ENCODE data around the gene ESRRA. TPM values are rescaled to one million over a fixed set of nuclear protein-coding genes. Genes with fewer than 3 reads are reported as not detected.

Gene ESRRA
- total RNA-seq, 1 experiment from 2014 or later: 16.0 TPM

DNA sequence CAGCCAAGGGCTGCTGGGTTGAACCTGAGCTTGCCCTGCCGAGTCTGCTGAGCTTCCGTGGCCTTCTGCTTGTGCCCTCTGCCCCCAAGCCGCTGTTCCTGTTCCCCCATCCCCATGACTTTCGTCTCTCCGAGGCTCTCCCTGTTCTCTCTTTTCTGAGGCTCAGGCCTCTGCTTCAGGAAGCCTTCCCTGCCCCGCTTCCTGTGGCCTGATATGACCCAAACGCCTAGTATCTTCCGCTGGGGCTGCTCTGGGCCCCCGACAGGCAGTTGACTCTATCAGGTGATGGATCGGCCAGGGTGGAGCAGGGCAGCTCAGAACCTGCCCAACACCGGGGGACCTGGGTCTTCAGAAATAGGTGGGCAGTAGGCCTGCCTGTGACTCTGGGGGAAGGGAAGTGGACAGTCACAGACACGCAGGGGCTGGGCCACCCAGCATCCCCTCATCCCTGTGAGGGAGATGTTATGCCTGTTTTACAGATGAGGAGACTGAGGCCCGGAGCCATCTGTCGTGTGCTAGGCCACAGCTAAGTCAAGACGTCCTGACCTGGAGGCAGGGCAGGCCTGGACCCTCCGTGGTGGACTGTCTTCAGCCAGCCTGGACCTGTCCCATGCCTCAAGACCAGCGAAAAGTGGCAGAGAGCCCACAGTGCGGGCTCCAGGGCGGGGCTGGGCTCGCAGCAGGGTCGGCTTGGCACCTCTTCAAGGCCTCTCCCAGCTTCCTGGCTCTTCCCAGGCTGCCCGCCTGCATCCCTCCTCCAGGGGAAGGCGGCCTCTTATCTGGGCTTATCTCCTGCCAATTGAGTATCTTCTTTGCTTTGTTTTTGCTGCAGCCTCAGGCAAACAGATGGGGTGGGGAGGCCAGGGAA is 37.1 kb upstream of the ESRRA start:
- DNase-seq: no peak
- peak overlapping the region; percentile 90 for H3K9ac ChIP-seq (ENCODE audit: low read length)
- H3K9me2 ChIP-seq (replicated peaks; ENCODE audit: insufficient read depth, low read length): no peaks in the 10 kb centered on the region
- H3K4me1 ChIP-seq (ENCODE audit: low read length): peaks cover 33% of the 10 kb centered on the region
- H3K27ac ChIP-seq (ENCODE audit: low read length): peak overlapping the region; percentile 82; the same call in 1 of the 2 replicates
- H3K4me2 ChIP-seq (ENCODE audit: low read depth, low read length, poor library complexity, severe bottlenecking): peak overlapping the region; percentile 92
- peaks cover 12% of the 10 kb centered on the region for H3K79me2 ChIP-seq (ENCODE audit: low read length)
- H3K9me3 ChIP-seq (ENCODE audit: low read length): no peaks in the 10 kb centered on the region
- H3K36me3 ChIP-seq (ENCODE audit: insufficient read depth, low read length): no peaks in the 10 kb centered on the region
- H3K27me3 ChIP-seq (ENCODE audit: low read length): no peaks in the 10 kb centered on the region
- no peaks in the 10 kb centered on the region for H4K20me1 ChIP-seq (ENCODE audit: insufficient read depth, low read depth, low read length)
- peak overlapping the region; percentile 85 for H3K4me3 ChIP-seq (ENCODE audit: low read length)
- H2AFZ ChIP-seq (ENCODE audit: low read length): no peak overlapping the region

DNA sequence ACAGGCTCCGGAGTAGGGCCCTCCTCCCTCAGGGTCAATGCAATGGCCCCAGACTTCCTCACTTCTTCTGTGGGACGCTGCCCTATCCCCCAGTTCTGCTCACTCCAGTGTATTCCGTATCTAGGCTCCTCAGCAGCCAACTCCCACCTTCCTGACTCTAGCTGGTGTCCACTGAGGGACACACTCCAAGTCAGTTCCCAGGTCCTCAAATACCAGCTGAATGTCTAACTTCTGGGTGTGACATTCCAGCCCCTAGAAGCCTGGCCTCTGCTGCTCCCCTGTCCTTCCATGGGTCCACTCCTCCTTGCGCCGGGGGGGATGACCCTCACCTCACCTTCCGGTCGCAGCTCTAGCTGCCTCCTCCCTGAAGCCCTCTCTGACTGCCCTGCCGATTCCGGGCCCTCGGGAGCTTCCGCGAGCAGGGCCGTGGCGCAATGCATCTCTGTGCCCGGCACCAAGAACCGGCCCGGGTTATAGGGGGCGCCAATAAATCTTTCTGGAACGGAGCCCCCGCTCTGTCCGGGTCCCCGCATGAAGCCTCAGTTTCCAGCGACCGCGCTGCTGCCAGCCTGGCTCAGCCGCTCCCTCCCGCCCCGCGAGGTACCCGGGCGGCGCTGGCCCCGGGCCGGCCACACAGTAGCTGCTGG is 36.3 kb upstream of the ESRRA start:
- Histone ChIP-seq H2AFZ (ENCODE audit: low read length) (peak overlapping the region; percentile 21; the same call in 1 of the 2 replicates), H3K79me2 (ENCODE audit: low read length) (peaks cover 12% of the 10 kb centered on the region), H3K4me2 (ENCODE audit: low read depth, low read length, poor library complexity, severe bottlenecking) (peak overlapping the region; percentile 92), H3K27ac (ENCODE audit: low read length) (peak overlapping the region; percentile 82), H3K9me3 (ENCODE audit: low read length) (no peaks in the 10 kb centered on the region), H3K9me2 (replicated peaks; ENCODE audit: insufficient read depth, low read length) (no peaks in the 10 kb centered on the region), H3K9ac (ENCODE audit: low read length) (peak overlapping the region; percentile 90), H4K20me1 (ENCODE audit: insufficient read depth, low read depth, low read length) (no peaks in the 10 kb centered on the region), H3K4me3 (ENCODE audit: low read length) (peak overlapping the region; percentile 85), H3K4me1 (ENCODE audit: low read length) (peaks cover 33% of the 10 kb centered on the region), H3K36me3 (ENCODE audit: insufficient read depth, low read length) (no peaks in the 10 kb centered on the region), H3K27me3 (ENCODE audit: low read length) (no peaks in the 10 kb centered on the region)
- peak; percentile 85 for DNase-seq

DNA sequence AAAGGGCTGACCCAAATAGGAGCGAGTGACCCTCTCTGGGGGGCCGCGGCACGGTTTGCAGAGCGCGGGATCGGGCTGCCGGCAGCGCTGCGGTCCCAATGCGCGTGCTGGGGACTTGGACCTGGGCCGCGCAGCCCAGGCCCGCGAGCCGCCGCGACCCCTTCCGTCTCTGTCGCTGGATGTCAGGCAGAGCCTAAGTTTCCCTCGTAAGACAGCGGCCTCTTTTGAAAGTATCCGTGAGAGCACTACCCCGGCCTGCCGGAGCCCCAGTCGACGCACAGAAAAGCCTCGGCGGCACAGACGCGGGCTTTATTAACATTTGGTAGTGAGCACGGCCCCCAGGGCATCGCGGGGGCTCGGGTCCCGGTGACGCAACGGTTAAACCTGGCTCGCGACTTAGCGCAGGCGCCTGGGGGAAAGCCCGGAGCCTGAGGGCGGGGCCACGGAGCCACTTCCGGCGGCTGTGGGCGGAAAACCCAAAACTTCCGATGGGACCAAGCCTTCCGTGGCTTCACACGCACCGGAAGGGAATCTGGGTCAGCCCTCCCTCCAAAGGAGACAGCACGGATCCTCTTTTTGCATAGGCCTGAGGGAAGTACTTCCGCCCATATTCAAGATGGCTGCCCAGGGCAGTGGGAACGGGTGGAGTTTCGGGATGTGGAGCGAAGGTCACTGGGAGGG is 35.6 kb upstream of the ESRRA start:
- Histone ChIP-seq H3K4me2 (ENCODE audit: low read depth, low read length, poor library complexity, severe bottlenecking) (peak overlapping the region; percentile 92), H4K20me1 (ENCODE audit: insufficient read depth, low read depth, low read length) (no peaks in the 10 kb centered on the region), H3K27ac (ENCODE audit: low read length) (peak overlapping the region; percentile 83), H3K4me3 (ENCODE audit: low read length) (peak overlapping the region; percentile 85), H3K9ac (ENCODE audit: low read length) (peak overlapping the region; percentile 90), H2AFZ (ENCODE audit: low read length) (peak overlapping the region; percentile 21; the same call in 1 of the 2 replicates), H3K9me3 (ENCODE audit: low read length) (no peaks in the 10 kb centered on the region), H3K79me2 (ENCODE audit: low read length) (peaks cover 12% of the 10 kb centered on the region), H3K27me3 (ENCODE audit: low read length) (no peaks in the 10 kb centered on the region), H3K36me3 (ENCODE audit: insufficient read depth, low read length) (no peaks in the 10 kb centered on the region), H3K9me2 (replicated peaks; ENCODE audit: insufficient read depth, low read length) (no peaks in the 10 kb centered on the region), H3K4me1 (ENCODE audit: low read length) (peaks cover 33% of the 10 kb centered on the region)
- DNase-seq: peak; percentile 99

DNA sequence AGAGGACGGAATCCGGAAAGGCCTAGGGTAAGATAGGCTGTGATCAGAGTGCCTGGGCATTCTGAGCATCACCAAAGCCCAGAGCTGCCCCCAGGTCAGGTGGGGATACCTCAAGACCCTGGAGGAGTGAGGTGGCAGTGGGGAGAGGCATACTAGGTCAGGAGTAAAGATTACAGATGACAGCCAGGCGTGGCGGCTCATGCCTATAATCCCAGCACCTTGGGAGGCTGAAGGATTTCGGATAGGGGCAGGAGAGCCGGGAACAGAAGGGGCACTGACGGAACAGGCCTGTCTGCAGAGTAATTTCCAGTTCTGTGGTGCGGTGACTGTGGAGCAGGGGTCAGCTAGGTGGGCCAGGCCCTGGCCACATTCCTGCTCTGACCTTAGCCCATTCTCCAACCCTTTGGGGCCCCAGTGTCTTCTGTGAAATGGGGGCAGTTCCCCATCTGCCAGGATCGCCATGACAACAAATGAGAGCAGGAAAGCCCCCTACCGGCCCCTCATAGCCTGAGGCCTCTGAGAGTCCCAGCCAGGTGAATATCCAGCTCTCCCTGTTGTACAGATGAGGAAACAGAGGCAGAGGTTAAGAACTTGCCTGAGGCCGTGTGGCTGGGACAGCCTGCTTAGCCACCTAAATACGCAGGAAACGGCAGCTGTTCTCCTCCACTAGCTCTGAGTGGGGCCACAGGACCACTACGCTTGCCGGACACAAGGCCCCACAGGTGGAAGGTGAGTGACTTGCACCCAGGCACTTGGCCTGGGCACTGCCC is 30.1 kb upstream of the ESRRA start:
- H3K36me3 ChIP-seq (ENCODE audit: insufficient read depth, low read length): no peaks in the 10 kb centered on the region
- H3K4me2 ChIP-seq (ENCODE audit: low read depth, low read length, poor library complexity, severe bottlenecking): no peak overlapping the region
- no peak overlapping the region for H2AFZ ChIP-seq (ENCODE audit: low read length)
- H3K9me3 ChIP-seq (ENCODE audit: low read length): no peaks in the 10 kb centered on the region
- H3K9ac ChIP-seq (ENCODE audit: low read length): no peak overlapping the region
- H3K27ac ChIP-seq (ENCODE audit: low read length): no peak overlapping the region
- H4K20me1 ChIP-seq (ENCODE audit: insufficient read depth, low read depth, low read length): no peaks in the 10 kb centered on the region
- H3K79me2 ChIP-seq (ENCODE audit: low read length): peaks cover 6% of the 10 kb centered on the region; the same call in 1 of the 2 replicates
- H3K9me2 ChIP-seq (replicated peaks; ENCODE audit: insufficient read depth, low read length): no peaks in the 10 kb centered on the region
- H3K4me3 ChIP-seq (ENCODE audit: low read length): no peak overlapping the region
- no peaks in the 10 kb centered on the region for H3K27me3 ChIP-seq (ENCODE audit: low read length)
- peaks cover 12% of the 10 kb centered on the region for H3K4me1 ChIP-seq (ENCODE audit: low read length)
- no peak for DNase-seq

DNA sequence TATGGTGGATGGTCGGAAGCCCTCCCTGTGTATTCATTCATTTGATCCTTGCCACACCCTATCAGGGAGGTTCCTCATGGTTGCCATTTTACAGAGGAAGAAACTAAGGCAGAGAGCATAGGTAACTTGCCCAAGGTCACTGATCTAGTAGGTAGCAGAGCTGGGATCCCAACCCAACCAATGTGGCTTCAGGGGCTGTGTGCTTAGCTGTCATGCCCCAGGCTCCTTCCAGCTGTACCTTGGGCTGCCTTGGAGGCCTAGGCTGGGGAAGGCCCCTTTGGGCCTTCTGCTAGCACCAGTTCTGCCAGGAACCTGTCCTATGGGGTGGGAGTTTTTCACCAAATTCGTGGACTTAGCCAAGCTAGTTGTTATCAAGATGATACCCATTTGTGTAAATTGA is 29.5 kb upstream of the ESRRA start:
- H4K20me1 ChIP-seq (ENCODE audit: insufficient read depth, low read depth, low read length): no peaks in the 10 kb centered on the region
- H3K4me1 ChIP-seq (ENCODE audit: low read length): peaks cover 12% of the 10 kb centered on the region
- no peak overlapping the region for H3K4me2 ChIP-seq (ENCODE audit: low read depth, low read length, poor library complexity, severe bottlenecking)
- DNase-seq: no peak
- no peak overlapping the region for H3K4me3 ChIP-seq (ENCODE audit: low read length)
- no peak overlapping the region for H3K27ac ChIP-seq (ENCODE audit: low read length)
- H3K27me3 ChIP-seq (ENCODE audit: low read length): no peaks in the 10 kb centered on the region
- no peak overlapping the region for H2AFZ ChIP-seq (ENCODE audit: low read length)
- no peaks in the 10 kb centered on the region for H3K9me3 ChIP-seq (ENCODE audit: low read length)
- no peak overlapping the region for H3K9ac ChIP-seq (ENCODE audit: low read length)
- no peaks in the 10 kb centered on the region for H3K9me2 ChIP-seq (replicated peaks; ENCODE audit: insufficient read depth, low read length)
- peaks cover 6% of the 10 kb centered on the region; the same call in 1 of the 2 replicates for H3K79me2 ChIP-seq (ENCODE audit: low read length)
- H3K36me3 ChIP-seq (ENCODE audit: insufficient read depth, low read length): no peaks in the 10 kb centered on the region

DNA sequence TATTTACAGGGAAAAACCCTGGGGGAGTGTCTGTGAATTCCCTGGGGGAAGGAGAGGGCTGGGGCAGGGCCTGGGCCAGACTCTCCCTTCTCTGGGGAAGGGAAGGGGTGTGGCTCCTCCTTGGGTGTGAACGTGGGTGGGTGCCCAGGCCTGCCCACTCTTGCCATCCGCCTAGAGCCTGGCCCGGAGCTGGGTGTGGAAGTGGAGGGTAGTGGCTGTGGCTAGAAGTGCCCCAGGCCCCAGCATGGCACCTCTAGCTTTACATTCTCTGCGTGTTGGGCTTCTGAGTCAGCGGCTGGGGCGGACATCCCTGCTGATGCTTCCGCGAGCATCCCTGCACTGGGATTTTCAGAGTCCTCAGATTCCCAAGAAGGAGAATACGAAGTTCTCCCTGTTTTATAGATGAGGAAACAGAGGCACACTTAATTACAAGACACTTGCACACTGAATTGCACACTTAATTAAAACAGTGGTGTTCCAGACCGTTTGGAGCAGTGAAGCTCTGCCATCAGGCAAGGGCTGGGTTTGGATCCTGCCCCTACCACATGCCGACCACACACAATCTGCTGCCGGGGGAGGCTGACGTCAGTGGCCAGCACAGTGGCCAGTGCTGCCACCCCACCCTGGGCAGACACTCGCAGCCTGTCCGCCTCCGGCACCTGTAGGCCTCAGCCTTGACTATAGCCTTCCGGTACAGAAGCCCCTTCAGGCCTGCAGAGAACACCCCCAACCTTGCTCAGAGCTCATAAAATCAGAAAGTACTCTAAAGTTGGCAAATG is 28.5 kb upstream of the ESRRA start:
- Histone ChIP-seq H2AFZ (ENCODE audit: low read length) (no peak overlapping the region), H3K9ac (ENCODE audit: low read length) (no peak overlapping the region), H3K79me2 (ENCODE audit: low read length) (peaks cover 6% of the 10 kb centered on the region; the same call in 1 of the 2 replicates), H3K4me2 (ENCODE audit: low read depth, low read length, poor library complexity, severe bottlenecking) (no peak overlapping the region), H3K9me3 (ENCODE audit: low read length) (no peaks in the 10 kb centered on the region), H3K27me3 (ENCODE audit: low read length) (no peaks in the 10 kb centered on the region), H3K4me3 (ENCODE audit: low read length) (no peak overlapping the region), H3K36me3 (ENCODE audit: insufficient read depth, low read length) (no peaks in the 10 kb centered on the region), H4K20me1 (ENCODE audit: insufficient read depth, low read depth, low read length) (no peaks in the 10 kb centered on the region), H3K27ac (ENCODE audit: low read length) (no peak overlapping the region), H3K9me2 (replicated peaks; ENCODE audit: insufficient read depth, low read length) (no peaks in the 10 kb centered on the region), H3K4me1 (ENCODE audit: low read length) (peaks cover 9% of the 10 kb centered on the region)
- DNase-seq: no peak

DNA sequence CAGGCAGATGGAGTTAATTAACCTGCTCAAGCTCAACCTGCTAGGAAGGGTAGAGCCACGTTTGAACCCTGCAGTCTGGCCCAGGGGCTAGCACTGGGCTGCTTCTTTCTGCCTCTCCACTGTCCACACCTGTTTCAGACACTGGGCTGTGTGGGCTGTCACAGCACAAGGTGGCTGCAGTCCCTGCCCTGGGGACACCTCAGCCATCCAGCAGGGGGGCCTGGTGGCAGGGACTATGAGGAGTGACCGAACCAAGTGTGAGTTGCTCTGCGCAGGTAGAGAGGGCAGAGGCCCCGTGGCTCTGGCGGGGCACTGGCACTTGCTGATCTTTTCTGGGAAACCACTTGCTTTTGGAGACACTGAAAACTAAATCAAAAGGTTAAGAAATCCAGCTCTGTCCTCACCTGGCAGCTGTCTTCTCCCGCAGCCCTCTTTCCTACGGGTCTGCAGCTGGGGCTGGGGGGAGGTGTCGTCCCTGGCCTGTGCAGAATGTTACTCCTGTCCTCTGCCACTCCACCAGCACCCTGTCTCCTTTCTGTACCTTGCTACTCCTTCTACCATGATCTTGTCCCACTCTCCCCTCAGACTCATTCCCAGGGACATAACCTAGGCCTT is 26.6 kb upstream of the ESRRA start:
- Histone ChIP-seq H2AFZ (ENCODE audit: low read length) (no peak overlapping the region), H3K4me2 (ENCODE audit: low read depth, low read length, poor library complexity, severe bottlenecking) (no peak overlapping the region), H3K79me2 (ENCODE audit: low read length) (peaks cover 9% of the 10 kb centered on the region), H3K9me3 (ENCODE audit: low read length) (no peaks in the 10 kb centered on the region), H3K27ac (ENCODE audit: low read length) (no peak overlapping the region), H3K9ac (ENCODE audit: low read length) (no peak overlapping the region), H3K36me3 (ENCODE audit: insufficient read depth, low read length) (0 out of 2 replicates have a peak, but pooled peaks cover 5% of the 10 kb centered on the region), H3K4me3 (ENCODE audit: low read length) (no peak overlapping the region), H3K27me3 (ENCODE audit: low read length) (no peaks in the 10 kb centered on the region), H3K9me2 (replicated peaks; ENCODE audit: insufficient read depth, low read length) (no peaks in the 10 kb centered on the region), H4K20me1 (ENCODE audit: insufficient read depth, low read depth, low read length) (no peaks in the 10 kb centered on the region), H3K4me1 (ENCODE audit: low read length) (peaks cover 5% of the 10 kb centered on the region)
- DNase-seq: no peak
